Heart right ventricle (tissue), 16 donors: Measurements from ENCODE around the gene SH3RF3. TPM values are rescaled to one million over a fixed set of nuclear protein-coding genes. Genes with fewer than 3 reads are reported as not detected.

Experiments
- ATAC-seq, 8 donors: fragments of 200-7000 bp; cut with Tn5 transposase; one replicate each; pipeline ENCODE4 v1.9.1; 2020; ENCODE audit warnings: mild to moderate bottlenecking in 8 of 8, moderate library complexity in 8 of 8, moderate number of reproducible peaks in 1 of 8
- DNase-seq, 2 donors: peaks; one replicate each; pipeline ENCODE4 v3.0.0-alpha.2; 2020
- H3K27ac ChIP-seq, 10 donors: fragments of 200-600 bp; sonication (generic) in 2 of 10; one replicate each; pipeline versions ENCODE4 v1.5.0 to v1.8.0; 2020 to 2022; ENCODE audit warnings: mild to moderate bottlenecking in 3 of 10
- H3K27me3 ChIP-seq, 7 donors: fragments of 200-600 bp; one replicate each; pipeline ENCODE4 v1.8.0; 2021 to 2022; ENCODE audit warnings: mild to moderate bottlenecking in 2 of 7
- H3K36me3 ChIP-seq, 9 donors: fragments of 200-600 bp; sonication (generic) in 1 of 9; one replicate each; pipeline versions ENCODE4 v1.5.0 to v1.8.0; 2020 to 2022; ENCODE audit warnings: mild to moderate bottlenecking in 2 of 9
- H3K4me1 ChIP-seq, 9 donors: fragments of 200-600 bp; sonication (generic) in 1 of 9; one replicate each; pipeline versions ENCODE4 v1.5.0 to v1.8.0; 2020 to 2022; ENCODE audit warnings: mild to moderate bottlenecking in 4 of 9
- H3K4me3 ChIP-seq, 10 donors: fragments of 200-600 bp; sonication (generic) in 2 of 10; one replicate each; pipeline versions ENCODE4 v1.5.0 to v1.8.0; 2020 to 2022; ENCODE audit warnings: mild to moderate bottlenecking in 7 of 10, moderate library complexity in 2 of 10
- H3K9me3 ChIP-seq, 11 donors: fragments of 200-600 bp in 10 of 11; sonication (generic) in 2 of 11; one replicate each; pipeline versions ENCODE4 v1.5.0 to v1.8.0; 2013 to 2022; ENCODE audit warnings: mild to moderate bottlenecking in 2 of 11, control low read depth in 1 of 11, moderate library complexity in 1 of 11
- WGBS, 2 donors: extraction: QIAGEN DNeasy Blood & Tissue Kit; methylation state at CpG; one replicate each; pipeline ENCODE4 v1.1.7; 2013; ENCODE audit warnings: inconsistent platforms in 1 of 2; 5-methylcytosine and 5-hydroxymethylcytosine counted together
- intact Hi-C, 10 donors: fragments of 100-400 bp; cut with DNase I; formaldehyde crosslinking; loops; one replicate each; pipeline versions ENCODE4 v1.11.1 to v1.14.2; 2022
- polyA plus RNA-seq, 2 donors: library from polyadenylated mRNA; stranded (reverse); fragments of 200-250 nt; gene quantifications; one replicate each; pipeline ENCODE4 v1.2.3, GENCODE V29; 2013
- total RNA-seq, 10 donors: library from RNA; stranded (reverse); fragmentation: NEBNext Ultra II Directional in 3 of 10; extraction: Animal tissue kit (Norgen Biotek cat#: 25700) in 3 of 10; gene quantifications; one replicate each; pipeline versions ENCODE4 v1.2.1 to v1.2.4, GENCODE V29; 2021 to 2023
- TF ChIP-seq, protein P1 (sequence below), 9 donors: fragments of 200-600 bp; sonication (generic) in 2 of 9; IDR thresholded peaks; one replicate each; pipeline versions ENCODE4 v1.5.0 to v1.8.0; 2021 to 2022; ENCODE audit warnings: antibody characterized with exemption in 9 of 9, mild to moderate bottlenecking in 5 of 9, moderate library complexity in 1 of 9
- donor health status: Arrhythmogenic right ventricular cardiomyopathy.
- donor health status: ischemic (EF 13 %, LVEDD 7.1; RV severe dilation, severe dysfunction).
- donor health status: healthy with polysubstance abuse.
- donor health status: DM: no; HTN: yes; CAD: no.
- donor health status: DM: no; HTN: no; CAD: no.
- donor health status: ischemic (EF 25% LVEDD 6.9; RV normal size, moderate dysfunction).
- donor health status: ischemic (EF 25% LVEDD 5.7; RV mildly dilated, moderate dysfunction).
- donor health status: healthy.
- donor health status: DM: yes; HTN: yes; CAD: no.
- donor health status: Ischemic cardiomyopathy.
- donor health status: ischemic (EF 35%, LVEDD 5.7; RV mildly dilated, moderate dysfunction).
- donor health status: nonischemic (EF 11% LVEDD 7.7; RV severe dilation, severe dysfunction).
- donor health status: DM: yes; HTN: yes; CAD: no.
- donor health status: PGD.
- donor health status: ischemic (EF 29% LVEDD 5.4; RV normal size, mild dysfunction).
- donor health status: nonischemic (EF 23%, LVEDD 6.1; RV moderate dilation, normal function).

The SH3RF3 gene
- total and polyA plus RNA-seq, 12 donors, result 5.0 to 11.5 (median 8.6) TPM

DNA sequence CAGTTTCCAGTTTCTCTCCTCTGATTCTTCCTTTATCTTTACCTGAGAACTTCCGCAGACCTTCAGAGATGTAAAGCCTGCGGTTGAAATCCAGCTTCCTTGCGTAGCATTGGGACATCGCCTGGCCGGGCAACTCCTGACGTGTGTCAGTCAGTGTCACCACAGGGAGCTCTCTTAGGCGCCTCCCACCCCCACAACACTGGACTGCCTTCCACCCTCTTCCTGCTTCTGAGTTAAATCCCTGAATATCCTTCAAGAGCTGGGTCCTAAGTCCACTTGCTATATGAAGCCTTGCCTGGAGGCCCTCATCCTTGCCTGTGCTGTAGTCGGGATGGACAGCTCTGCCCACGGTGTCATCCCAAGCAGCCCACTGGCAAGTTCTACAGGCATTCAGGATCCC lies 305.3 kb downstream of the SH3RF3 start:
- Histone ChIP-seq H3K4me1 (peaks cover 11 to 42% (median 33%) of the 10 kb centered on the region in 9 donors), H3K9me3 (no peaks in the 10 kb centered on the region), H3K27ac (peak overlapping the region in 1 of 10 donors; percentile 81), H3K36me3 (peaks cover 0 to 6% (median 0%) of the 10 kb centered on the region in 9 donors), H3K4me3 (no peak overlapping the region), H3K27me3 (no peaks in the 10 kb centered on the region)
- WGBS, 2 donors, result 95 to 99% methylated on average over 9 of the region's 9 CpGs
- intact Hi-C loops, result loop anchor here in 1 of 10 donors (5.0 kb wide), 1 partner anchor 117 kb away; no protein-coding TSS in a partner anchor
- TF ChIP-seq, protein P1, sequence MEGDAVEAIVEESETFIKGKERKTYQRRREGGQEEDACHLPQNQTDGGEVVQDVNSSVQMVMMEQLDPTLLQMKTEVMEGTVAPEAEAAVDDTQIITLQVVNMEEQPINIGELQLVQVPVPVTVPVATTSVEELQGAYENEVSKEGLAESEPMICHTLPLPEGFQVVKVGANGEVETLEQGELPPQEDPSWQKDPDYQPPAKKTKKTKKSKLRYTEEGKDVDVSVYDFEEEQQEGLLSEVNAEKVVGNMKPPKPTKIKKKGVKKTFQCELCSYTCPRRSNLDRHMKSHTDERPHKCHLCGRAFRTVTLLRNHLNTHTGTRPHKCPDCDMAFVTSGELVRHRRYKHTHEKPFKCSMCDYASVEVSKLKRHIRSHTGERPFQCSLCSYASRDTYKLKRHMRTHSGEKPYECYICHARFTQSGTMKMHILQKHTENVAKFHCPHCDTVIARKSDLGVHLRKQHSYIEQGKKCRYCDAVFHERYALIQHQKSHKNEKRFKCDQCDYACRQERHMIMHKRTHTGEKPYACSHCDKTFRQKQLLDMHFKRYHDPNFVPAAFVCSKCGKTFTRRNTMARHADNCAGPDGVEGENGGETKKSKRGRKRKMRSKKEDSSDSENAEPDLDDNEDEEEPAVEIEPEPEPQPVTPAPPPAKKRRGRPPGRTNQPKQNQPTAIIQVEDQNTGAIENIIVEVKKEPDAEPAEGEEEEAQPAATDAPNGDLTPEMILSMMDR (IDR thresholded peaks at IDR 0.05), result no peak
- DNase-seq (no peak), ATAC-seq (no peak)

DNA sequence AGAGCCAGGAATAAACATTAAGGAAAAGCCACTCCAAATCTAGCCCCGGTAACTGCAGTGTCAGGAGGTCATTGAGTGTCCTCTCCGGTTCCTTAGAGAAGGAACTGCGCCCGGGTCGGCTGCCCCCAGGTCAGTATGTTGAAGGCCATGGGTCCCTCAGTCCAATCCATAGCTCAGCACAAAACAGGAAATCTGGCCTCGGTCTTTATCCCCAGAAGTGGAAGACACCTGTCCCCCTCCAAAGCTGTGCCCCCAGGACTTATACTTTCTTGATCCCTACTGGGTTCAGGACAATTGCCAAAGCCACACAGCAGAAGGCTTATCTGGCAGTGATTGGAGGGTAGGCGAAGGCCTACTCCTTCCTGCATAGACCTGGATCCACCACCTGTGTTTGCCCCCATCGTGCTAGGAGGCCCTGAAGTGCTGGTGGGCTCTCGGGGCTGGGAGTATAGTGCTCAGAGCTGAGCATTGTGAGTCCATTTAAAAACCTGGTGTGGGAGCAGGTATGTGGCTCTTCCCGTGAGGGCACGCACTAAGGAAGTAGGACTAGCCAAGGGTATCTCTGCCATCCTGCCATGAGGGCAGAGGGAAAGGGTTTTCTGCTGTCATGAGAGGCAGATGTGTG lies 306.2 kb downstream of the SH3RF3 start:
- Histone ChIP-seq H3K4me3 (no peak overlapping the region), H3K27ac (peak overlapping the region in 7 of 10 donors; percentile 48 to 86 (median 76)), H3K9me3 (no peaks in the 10 kb centered on the region), H3K4me1 (peaks cover 11 to 44% (median 36%) of the 10 kb centered on the region in 9 donors), H3K27me3 (no peaks in the 10 kb centered on the region), H3K36me3 (peaks cover 0 to 6% (median 0%) of the 10 kb centered on the region in 9 donors)
- intact Hi-C loops, result no loop called here
- 96 to 99% methylated on average over 11 of the region's 11 CpGs for WGBS, 2 donors
- DNase-seq, result no peak
- TF ChIP-seq, protein P1 (IDR thresholded peaks at IDR 0.05), result no peak
- no peak for ATAC-seq

DNA sequence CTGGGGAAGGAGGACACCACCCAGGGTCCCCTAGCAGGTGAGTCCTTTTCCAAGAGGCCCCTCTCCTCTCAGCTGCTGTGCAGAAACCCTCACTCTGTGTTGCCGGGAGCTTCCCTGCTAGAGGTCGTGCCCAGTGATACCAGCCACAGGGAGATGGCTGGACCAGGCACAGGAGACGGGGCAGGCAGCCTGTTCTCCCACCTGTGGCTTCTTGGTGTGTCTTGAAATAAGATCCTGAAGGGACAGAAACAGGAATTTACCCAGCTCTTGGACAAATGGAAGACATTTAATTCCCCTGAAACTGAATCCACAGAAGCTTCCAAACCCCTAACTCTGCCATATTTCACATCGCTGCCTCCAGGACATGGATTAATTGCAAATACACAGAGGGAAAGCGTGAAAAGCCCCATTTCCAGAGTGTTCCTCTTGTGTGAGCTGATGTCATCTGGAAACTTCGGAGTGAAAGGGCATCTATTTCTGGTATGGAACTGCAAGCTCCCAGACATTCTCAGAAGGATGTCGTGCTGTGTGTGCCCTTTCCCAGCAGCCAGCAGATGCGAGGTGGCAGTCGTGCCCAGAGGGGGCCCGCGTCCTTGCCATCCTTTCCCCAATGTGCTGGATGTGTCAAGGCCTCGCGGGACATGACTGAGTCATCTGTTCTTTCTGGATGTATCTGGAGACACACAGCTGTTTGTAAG lies 307.0 kb downstream of the SH3RF3 start:
- TF ChIP-seq, protein P1 (IDR thresholded peaks at IDR 0.05), result no peak
- Histone ChIP-seq H3K9me3 (peaks cover 0 to 6% (median 0%) of the 10 kb centered on the region in 11 donors), H3K27me3 (no peaks in the 10 kb centered on the region), H3K4me1 (peaks cover 11 to 44% (median 36%) of the 10 kb centered on the region in 9 donors), H3K27ac (peak overlapping the region in 9 of 10 donors; percentile 68 to 86 (median 76)), H3K36me3 (peaks cover 0 to 6% (median 0%) of the 10 kb centered on the region in 9 donors), H3K4me3 (no peak overlapping the region)
- WGBS, 2 donors, result 46 to 60% methylated on average over 13 of the region's 13 CpGs
- intact Hi-C loops, result no loop called here
- peak; percentile 56 to 67 for DNase-seq
- peak; percentile 56 to 89 (median 83) for ATAC-seq

DNA sequence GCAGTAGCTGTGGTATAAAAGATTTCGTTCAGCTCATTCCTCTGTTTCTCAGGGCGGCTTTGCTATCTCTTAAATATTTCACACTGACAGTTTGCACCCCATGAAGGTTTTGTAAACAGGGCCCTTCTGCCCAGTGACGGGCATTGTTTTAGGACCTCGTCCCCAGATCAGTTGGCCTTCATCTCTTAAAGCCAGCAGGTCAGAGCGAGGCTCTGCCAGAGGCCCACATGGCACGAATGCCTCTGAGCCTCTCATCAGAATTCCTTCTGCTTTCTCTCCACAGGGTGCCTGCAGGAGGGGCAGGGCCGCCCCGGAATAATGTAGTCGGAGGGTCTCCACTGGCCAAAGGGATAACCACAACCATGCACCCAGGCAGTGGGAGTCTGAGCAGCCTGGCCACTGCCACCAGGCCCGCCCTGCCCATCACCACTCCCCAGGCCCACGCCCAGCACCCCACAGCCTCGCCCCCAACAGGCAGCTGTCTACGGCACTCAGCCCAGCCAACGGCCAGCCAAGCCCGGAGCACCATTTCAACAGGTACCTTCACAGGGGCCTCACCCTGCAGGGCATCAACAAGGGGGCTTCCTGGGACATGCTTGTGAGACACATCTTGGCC lies 307.7 kb downstream of the SH3RF3 start:
- 79 to 85% methylated on average over 15 of the region's 15 CpGs for WGBS, 2 donors
- intact Hi-C loops, result no loop called here

More for the DNA sequence above, 307.7 kb downstream of the SH3RF3 start:
- TF ChIP-seq, protein P1 (IDR thresholded peaks at IDR 0.05), result no peak
- no peak overlapping the region for H3K4me3 ChIP-seq
- H3K4me1 ChIP-seq, result peaks cover 11 to 44% (median 36%) of the 10 kb centered on the region in 9 donors
- DNase-seq, result no peak
- H3K27me3 ChIP-seq, result no peaks in the 10 kb centered on the region
- peaks cover 0 to 13% (median 4%) of the 10 kb centered on the region in 11 donors for H3K9me3 ChIP-seq
- ATAC-seq, result peak in 6 of 8 donors; percentile 2 to 38 (median 12)
- peaks cover 0 to 6% (median 0%) of the 10 kb centered on the region in 9 donors for H3K36me3 ChIP-seq
- peak overlapping the region; percentile 53 to 86 (median 76) for H3K27ac ChIP-seq
